GM18951 (cell line): ENCODE data around the gene PRKG1.
"Not testable (repeated sequence)": the region's sequence is repeated elsewhere in the genome, so short reads cannot be mapped to it uniquely, and the experiment has no call there.

Experiments
- POLR2A ChIP-seq: IDR thresholded peaks from 4 replicates; pipeline ENCODE4 v1.6.1; 2011; ENCODE audit warnings: mild to moderate bottlenecking; ENCODE audit not compliant: insufficient read length, insufficient read depth; ENCODE audit errors: extremely low read depth
- in situ Hi-C: fragments of 300-500 bp; cut with MboI; formaldehyde crosslinking; loops from one replicate; pipeline ENCODE4 v1.12.0; 2022; ENCODE audit warnings: low sequenced_read_pairs, mixed read lengths, inconsistent platforms; ENCODE audit not compliant: unreplicated experiment

Gene PRKG1

GRCh38 chr10:52217531-52217930 lies 1143.2 kb downstream of the PRKG1 start:
- TF ChIP-seq POLR2A, result no peak
- in situ Hi-C loops, result no loop called here

DNA sequence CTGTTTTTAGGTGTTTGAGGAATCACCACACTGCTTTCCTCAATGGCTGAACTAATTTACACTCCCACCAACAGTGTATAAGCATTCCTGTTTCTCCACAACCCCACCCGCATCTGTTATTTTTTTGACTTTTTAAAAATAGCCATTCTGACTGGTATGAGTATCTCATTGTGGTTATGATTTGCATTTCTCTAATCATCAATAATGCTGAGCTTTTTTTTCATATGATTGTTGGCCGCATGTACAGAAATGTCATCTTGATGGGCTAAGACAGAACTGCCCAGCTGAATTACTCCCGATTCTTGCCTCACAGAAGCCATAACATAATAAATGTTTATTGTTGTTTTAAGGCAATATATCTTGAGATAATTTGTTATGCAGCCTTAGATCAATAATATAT lies 1146.7 kb downstream of the PRKG1 start:
- in situ Hi-C loops, result no loop called here
- no peak for TF ChIP-seq POLR2A

- no peak for TF ChIP-seq POLR2A
- in situ Hi-C loops, result no loop called here
Measured at GRCh38 chr10:52221923-52222322, 1147.6 kb downstream of the PRKG1 start.

GRCh38 chr10:52226197-52226847 lies 1152.0 kb downstream of the PRKG1 start:
- in situ Hi-C loops, result no loop called here
- TF ChIP-seq POLR2A, result no peak

- in situ Hi-C loops, result no loop called here
- no peak for TF ChIP-seq POLR2A
Measured at GRCh38 chr10:52228556-52228955, 1154.3 kb downstream of the PRKG1 start.

DNA sequence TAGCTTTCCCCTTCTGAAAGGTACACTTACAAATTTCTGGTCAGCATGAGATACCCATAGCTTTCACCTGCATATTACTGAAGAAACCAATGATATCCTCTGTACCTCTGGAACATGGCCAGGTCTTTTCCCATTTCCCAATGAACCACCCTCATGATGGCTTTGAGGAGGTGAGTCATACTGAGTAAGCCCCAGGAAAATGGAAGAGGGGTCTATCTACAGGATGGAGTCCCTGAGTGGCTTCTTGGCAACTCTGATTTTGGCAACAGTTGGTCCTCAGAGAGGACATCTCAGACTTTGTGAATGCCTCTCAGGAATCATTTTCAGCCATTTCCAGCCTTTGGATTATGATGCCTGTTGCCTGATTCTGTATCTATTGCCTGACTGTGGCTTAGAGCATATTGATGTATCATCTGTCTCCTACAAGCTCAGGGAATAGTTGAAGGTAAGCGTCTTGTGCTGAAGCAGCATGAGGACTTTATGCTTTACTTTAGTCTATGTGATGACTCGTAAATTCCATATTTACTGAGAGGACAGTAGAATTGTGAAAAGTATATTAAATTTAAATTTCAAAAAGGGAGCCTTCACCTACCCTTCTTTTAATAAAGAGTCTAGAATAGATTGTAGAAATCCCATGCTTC lies 1155.1 kb downstream of the PRKG1 start:
- in situ Hi-C loops, result no loop called here

DNA sequence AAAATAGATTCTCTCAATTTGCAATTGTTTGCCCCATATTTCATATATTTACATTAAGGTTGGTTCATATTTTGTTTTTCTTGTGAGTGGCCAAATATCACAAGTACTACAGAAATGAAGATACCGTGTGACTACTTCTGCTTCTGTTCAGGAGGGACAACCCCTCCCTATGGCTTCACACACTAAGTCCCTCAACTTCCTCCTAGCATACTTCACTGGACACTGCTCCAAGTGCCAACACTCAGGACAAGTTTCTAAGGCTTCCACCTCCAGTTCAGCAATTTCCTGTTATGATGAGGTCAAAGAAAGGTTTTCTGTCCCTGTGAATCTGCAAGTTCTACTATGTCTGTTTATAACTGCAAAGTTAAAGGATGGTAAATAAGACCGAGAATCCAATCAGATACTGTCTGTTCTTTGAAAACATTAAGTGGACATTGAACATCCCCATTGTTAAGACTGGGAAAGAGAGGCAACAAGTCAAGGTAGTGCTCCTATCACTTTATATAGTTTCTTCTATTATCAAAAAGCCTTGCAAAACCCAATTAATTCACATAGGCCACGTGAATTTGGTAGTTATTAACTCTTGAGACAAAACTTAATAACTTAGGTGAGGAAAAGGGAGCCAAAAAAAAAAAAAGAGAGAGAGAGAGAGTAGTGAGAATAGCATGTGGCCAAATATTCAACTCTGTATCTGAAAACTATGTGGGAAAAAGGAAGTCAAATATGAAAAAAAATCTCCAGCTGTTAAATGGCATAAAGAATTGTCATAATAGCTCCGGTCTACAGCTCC lies 1158.5 kb downstream of the PRKG1 start:
- TF ChIP-seq POLR2A, result no peak
- in situ Hi-C loops, result no loop called here

More for the DNA sequence above, 1155.1 kb downstream of the PRKG1 start:
- TF ChIP-seq POLR2A, result no peak

GRCh38 chr10:52233351-52233991 lies 1159.2 kb downstream of the PRKG1 start:
- in situ Hi-C loops, result not testable (repeated sequence)

DNA sequence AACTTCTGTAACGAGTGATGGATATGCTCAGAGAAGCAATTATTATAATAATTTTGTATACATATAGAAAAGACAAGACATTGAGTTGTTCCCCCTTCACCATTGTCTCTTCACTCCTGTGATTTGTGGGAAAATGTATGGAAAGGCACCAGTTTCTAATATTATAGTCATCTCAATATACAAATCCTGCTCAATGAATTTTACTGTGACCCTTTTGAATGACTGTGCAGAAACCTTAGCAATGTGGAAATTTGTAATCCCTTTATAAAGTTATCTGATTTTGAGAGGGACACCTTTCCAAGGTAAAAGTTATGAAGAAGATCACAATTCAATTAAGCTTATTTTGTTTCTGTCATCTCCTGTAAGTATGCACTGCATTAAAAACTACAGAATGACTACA lies 1165.5 kb downstream of the PRKG1 start:
- in situ Hi-C loops, result no loop called here
- TF ChIP-seq POLR2A, result no peak

- in situ Hi-C loops, result no loop called here
- no peak for TF ChIP-seq POLR2A
Measured at GRCh38 chr10:52245547-52245946, 1171.3 kb downstream of the PRKG1 start.

- in situ Hi-C loops, result not testable (repeated sequence)
Measured at GRCh38 chr10:52247929-52248328, 1173.6 kb downstream of the PRKG1 start.

DNA sequence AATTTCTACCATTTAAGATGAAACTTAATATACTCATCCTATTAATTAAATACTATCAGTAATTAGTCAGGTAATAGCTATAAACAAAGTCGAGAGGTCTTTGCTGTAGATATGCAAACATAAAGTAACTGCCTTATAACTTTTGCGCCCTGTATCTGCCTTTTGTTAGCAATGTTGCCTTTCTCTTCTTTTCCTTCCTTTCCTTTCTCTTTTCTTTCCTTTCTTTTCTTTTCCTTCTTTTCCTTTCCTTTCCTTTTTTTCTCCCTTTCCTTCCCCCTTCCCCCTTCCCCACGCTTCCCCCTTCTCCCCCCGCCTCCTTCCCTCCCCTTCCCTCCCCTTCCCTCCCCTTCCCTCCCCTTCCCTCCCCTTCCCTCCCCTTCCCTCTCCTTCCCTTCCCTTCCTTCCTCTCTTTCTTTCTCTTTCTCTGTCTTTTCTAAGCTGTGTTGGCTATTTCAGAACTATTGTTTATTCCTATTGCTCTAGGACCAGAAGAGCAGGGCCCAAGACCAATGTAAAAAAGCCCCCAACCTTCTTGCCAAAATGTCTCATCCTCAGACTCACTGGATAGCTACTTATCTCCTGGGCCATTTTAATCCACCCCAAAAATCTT lies 1174.5 kb downstream of the PRKG1 start:
- in situ Hi-C loops, result no loop called here
- TF ChIP-seq POLR2A, result no peak

DNA sequence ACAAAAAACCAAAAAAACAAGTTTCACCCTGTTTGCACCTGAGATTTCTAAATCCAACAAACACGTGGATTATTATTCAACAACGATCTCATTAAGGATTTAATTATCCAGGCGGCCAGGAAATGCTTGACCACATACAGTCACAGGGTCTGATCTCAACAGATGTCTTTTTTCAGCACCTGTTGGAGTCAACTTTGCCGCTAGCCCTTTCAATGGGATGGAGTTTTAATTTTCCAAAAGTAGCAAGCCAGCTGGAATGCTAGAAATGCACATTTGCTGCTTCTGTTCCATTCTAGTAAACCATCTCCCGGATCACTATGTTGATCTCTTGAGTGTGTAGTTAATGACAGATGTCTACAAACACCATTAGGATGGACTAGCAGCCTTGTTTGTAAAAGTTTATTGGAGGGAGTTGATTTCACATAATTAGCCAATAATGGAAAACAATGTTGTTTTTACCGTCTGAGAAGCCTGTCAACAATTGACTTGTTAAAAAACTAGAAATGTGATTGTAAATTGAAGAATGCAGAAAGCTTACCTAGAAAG lies 1175.6 kb downstream of the PRKG1 start:
- no peak for TF ChIP-seq POLR2A
- in situ Hi-C loops, result no loop called here
